Thoracic aorta (tissue), 2 donors: ENCODE data around the gene SH3PXD2A. TPM values are rescaled to one million over a fixed set of nuclear protein-coding genes. Genes with fewer than 3 reads are reported as not detected.
"Not testable (repeated sequence)": the region's sequence is repeated elsewhere in the genome, so short reads cannot be mapped to it uniquely, and the experiment has no call there.

Source experiments
- ATAC-seq: fragments of 150-250 bp; one replicate; pipeline ENCODE4 v1.8.0; 2017; ENCODE audit warnings: low read depth; ENCODE audit not compliant: insufficient number of reproducible peaks, low FRiP score
- DNase-seq: peaks from one replicate; pipeline ENCODE4 v3.0.0-alpha.2; 2020; ENCODE audit warnings: low spot score
- H3K27ac ChIP-seq, 2 donors: fragments of 200-600 bp; sonication (generic); 1 replicate in 1 of 2; 2 replicates in 1 of 2; pipeline ENCODE4 v1.5.1; 2016; ENCODE audit warnings: mild to moderate bottlenecking in 2 of 2, moderate library complexity in 2 of 2
- H3K27me3 ChIP-seq: fragments of 200-600 bp; sonication (generic); replicated peaks from 2 replicates; pipeline ENCODE4 v1.6.0; 2016; ENCODE audit warnings: mild to moderate bottlenecking; ENCODE audit not compliant: insufficient read depth
- H3K36me3 ChIP-seq: fragments of 200-600 bp; sonication (generic); one replicate; pipeline ENCODE4 v1.5.1; 2016
- H3K4me1 ChIP-seq, 2 donors: fragments of 200-600 bp; sonication (generic); 1 replicate in 1 of 2; 2 replicates in 1 of 2; pipeline versions ENCODE4 v1.5.1 to v1.6.0; 2016; ENCODE audit warnings: low read depth in 2 of 2, mild to moderate bottlenecking in 1 of 2; ENCODE audit not compliant: control insufficient read depth in 1 of 2
- H3K4me3 ChIP-seq: fragments of 200-600 bp; sonication (generic); 2 replicates; pipeline ENCODE4 v1.5.1; 2016; ENCODE audit warnings: mild to moderate bottlenecking
- H3K9me3 ChIP-seq: fragments of 200-600 bp; sonication (generic); 2 replicates; pipeline ENCODE4 v1.5.1; 2016
- total RNA-seq, 2 donors: library from RNA; depleted of rRNA; stranded (reverse); fragments of >200 nt; gene quantifications; one replicate each; pipeline versions ENCODE4 v1.1.0 to v1.2.3, GENCODE V29; 2016
- TF ChIP-seq, protein P1 (sequence below): fragments of 200-600 bp; sonication (generic); IDR thresholded peaks from one replicate; pipeline ENCODE4 v1.5.1; 2019; ENCODE audit warnings: antibody characterized with exemption

Gene SH3PXD2A
- total RNA-seq, 2 donors from 2014 or later, result 28.3 to 51.5 TPM

DNA sequence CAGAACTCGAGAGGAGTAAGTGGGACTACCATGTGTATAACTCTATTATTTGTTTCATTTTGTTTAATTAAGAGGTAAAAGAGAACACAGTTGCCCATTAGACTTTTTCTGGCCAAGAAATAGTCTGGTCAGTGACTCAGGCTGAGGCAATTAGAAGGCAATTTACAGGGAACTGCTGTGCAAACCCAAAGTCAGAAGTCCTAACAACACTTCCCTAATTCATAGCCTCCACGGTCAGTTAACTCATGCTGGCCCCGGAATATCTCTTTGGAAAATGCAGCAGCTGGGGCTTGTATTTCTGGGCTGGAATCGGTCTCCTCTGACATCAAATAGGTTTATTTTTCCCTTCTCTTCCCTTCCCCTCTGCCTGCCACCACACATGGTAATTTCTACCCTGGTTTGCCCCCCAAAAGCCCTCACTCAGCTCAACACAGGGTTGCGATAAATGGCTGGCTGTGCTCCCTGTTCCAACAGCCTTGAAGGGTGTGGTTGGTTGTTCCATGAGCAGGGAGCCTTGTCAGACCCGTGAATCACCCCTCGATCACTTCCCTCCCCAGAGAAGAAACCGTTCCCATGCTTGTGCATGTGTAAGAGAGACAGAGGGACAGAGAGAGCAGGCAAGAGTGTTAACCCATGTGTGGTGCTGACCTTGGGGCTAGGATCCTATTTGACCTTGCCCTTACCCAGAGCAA, 5.3 kb downstream of the SH3PXD2A start:
- peak; percentile 54 for ATAC-seq

DNA sequence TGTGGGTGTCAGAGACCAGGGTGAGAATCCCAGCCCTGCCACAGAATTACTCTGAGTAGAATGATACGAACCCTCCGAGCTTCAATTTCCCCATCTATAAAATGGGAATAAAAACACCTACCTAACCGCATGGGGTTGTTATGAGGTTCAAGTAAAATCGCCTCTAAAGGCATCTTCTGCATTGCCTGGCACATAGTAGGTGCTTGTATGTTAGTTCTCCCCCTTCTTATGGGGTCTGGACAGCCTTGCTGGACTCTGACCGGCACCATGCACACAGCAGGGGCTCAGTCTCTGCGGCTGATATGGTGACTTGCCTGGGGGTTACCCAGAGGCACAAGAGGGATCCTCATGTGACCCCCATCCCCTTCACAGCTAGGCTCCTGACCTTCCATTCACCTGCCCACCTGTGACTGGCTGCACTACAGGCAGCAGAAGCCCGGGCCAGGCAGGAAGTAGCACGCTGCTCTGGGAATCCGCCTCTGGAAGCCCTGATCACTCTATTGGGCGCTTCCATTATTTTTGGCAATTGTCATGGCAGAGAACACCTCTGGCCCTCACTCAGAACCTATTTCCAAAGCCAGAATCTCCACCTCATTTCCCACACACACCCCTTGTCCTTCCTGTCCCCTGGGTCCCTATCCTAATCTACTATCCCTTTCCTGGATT, 6.0 kb downstream of the SH3PXD2A start:
- H3K27me3 ChIP-seq, result no peaks in the 10 kb centered on the region
- TF ChIP-seq, protein P1, sequence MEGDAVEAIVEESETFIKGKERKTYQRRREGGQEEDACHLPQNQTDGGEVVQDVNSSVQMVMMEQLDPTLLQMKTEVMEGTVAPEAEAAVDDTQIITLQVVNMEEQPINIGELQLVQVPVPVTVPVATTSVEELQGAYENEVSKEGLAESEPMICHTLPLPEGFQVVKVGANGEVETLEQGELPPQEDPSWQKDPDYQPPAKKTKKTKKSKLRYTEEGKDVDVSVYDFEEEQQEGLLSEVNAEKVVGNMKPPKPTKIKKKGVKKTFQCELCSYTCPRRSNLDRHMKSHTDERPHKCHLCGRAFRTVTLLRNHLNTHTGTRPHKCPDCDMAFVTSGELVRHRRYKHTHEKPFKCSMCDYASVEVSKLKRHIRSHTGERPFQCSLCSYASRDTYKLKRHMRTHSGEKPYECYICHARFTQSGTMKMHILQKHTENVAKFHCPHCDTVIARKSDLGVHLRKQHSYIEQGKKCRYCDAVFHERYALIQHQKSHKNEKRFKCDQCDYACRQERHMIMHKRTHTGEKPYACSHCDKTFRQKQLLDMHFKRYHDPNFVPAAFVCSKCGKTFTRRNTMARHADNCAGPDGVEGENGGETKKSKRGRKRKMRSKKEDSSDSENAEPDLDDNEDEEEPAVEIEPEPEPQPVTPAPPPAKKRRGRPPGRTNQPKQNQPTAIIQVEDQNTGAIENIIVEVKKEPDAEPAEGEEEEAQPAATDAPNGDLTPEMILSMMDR, result no peak
- peaks cover 22 to 68% of the 10 kb centered on the region in 2 donors for H3K4me1 ChIP-seq
- H3K9me3 ChIP-seq, result no peaks in the 10 kb centered on the region
- H3K27ac ChIP-seq, result peak overlapping the region; percentile 59 to 65
- no peaks in the 10 kb centered on the region for H3K36me3 ChIP-seq
- peak overlapping the region; percentile 40 for H3K4me3 ChIP-seq
- DNase-seq, result no peak
- ATAC-seq, result no peak

More for the DNA sequence above, 5.3 kb downstream of the SH3PXD2A start:
- Histone ChIP-seq H3K4me3 (peak overlapping the region; percentile 40), H3K27ac (peak overlapping the region; percentile 30 to 65), H3K9me3 (no peaks in the 10 kb centered on the region), H3K27me3 (no peaks in the 10 kb centered on the region), H3K36me3 (no peaks in the 10 kb centered on the region), H3K4me1 (peaks cover 19 to 69% of the 10 kb centered on the region in 2 donors)
- DNase-seq, result peak; percentile 50
- TF ChIP-seq, protein P1, result no peak

DNA sequence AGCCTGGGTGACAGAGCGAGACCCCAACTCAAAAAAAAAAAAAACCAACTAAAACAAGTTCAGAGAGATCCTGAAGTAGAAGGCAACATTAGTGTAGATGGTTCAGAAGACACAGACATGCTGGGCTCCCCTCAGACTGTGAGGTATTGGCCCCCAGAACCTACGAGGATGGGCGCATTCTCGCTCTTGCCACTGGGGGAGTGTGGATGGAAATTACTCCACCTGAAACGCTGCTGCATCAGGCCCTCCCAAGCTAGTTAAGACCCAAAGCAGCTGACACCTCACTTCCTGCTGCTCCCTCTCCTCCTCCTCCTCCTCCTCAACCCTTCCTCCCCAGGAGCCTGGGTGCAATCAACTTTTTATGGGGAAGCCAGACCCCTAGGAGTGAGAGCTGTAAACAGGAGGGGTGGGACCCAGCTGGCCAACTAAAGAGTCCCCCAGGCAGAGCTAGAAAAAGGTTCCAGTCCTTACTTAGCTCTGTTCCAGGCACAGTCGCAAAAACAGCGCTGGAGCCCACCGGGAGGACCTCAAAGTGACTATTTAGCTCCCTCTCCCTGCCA, 7.4 kb downstream of the SH3PXD2A start:
- H3K27ac ChIP-seq, result no peak overlapping the region
- ATAC-seq (no peak), DNase-seq (no peak)
- H3K4me1 ChIP-seq, result peaks cover 34 to 68% of the 10 kb centered on the region in 2 donors
- no peaks in the 10 kb centered on the region for H3K27me3 ChIP-seq
- H3K4me3 ChIP-seq, result no peak overlapping the region
- TF ChIP-seq, protein P1, result peak; percentile 20
- no peaks in the 10 kb centered on the region for H3K9me3 ChIP-seq
- no peaks in the 10 kb centered on the region for H3K36me3 ChIP-seq

DNA sequence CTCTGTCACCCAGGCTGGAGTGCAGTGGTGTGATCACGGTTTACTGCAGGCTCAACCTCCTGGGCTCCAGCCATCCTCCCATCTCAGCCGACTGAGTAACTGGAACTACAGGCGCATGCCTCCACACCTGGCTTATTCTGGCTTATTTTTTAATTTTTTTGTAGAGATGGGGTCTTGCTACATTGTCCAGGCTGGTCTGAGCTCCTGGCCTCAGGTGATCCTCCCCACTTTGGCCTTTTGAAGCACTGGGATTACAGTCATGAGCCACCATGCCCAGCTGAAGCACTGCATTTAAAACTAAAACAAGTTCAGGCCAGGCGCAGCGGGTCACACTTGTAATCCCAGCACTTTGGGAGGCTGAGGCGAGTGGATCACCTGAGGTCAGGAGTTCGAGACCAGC, 8.0 kb downstream of the SH3PXD2A start:
- Histone ChIP-seq H3K4me1 (peaks cover 29 to 65% of the 10 kb centered on the region in 2 donors), H3K27ac (no peak overlapping the region)

DNA sequence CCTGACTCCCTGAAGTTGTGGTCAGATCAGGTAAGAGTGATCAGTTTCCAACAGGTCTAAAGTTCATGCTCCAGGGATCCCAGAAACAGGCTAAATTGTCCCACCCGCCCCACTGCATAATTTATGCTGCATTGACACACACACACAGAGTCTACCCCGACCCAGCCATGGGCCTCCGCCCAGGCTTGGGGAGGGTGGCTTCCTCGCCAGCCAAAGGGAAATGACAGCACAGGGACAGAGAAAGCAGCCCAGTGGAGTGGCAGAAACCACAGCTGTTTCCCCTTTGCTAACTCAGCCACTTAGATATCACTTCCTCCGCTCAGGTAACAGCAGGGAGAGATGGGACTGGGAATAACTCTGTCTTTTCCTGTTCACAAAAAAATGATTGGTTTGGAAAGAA, 9.4 kb downstream of the SH3PXD2A start:
- DNase-seq (no peak), ATAC-seq (no peak)
- Histone ChIP-seq H3K36me3 (no peaks in the 10 kb centered on the region), H3K27me3 (no peaks in the 10 kb centered on the region), H3K9me3 (no peaks in the 10 kb centered on the region), H3K4me3 (no peak overlapping the region), H3K4me1 (peaks cover 26 to 54% of the 10 kb centered on the region in 2 donors), H3K27ac (no peak overlapping the region)
- TF ChIP-seq, protein P1, result no peak

More for the DNA sequence above, 8.0 kb downstream of the SH3PXD2A start:
- no peak for DNase-seq
- no peaks in the 10 kb centered on the region for H3K9me3 ChIP-seq
- no peaks in the 10 kb centered on the region for H3K36me3 ChIP-seq
- no peaks in the 10 kb centered on the region for H3K27me3 ChIP-seq
- H3K4me3 ChIP-seq, result no peak overlapping the region
- TF ChIP-seq, protein P1, result no peak
- no peak for ATAC-seq

DNA sequence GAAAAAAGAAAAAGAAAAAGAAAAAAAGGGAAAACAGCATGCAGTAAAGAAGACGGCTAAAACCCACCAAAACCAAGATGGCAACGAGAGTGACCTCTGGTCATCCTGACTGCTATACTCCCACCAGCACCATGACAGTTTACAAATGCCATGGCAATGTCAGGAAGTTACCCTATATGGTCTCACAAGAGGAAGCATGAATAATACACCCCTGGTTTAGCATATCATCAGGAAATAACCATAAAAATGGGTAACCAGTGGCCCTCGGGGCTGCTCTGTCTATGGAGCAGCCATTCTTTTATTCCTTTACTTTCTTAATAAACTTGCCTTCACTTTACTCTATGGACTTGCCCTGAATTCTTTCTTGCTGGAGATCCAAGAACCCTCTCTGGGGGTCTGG, 10.0 kb downstream of the SH3PXD2A start:
- not testable (repeated sequence) for H3K9me3 ChIP-seq, H3K36me3 ChIP-seq, ATAC-seq, H3K27ac ChIP-seq, H3K4me3 ChIP-seq, DNase-seq, H3K27me3 ChIP-seq
- peaks cover 23 to 54% of the 10 kb centered on the region in 2 donors for H3K4me1 ChIP-seq
